Measurements from ENCODE around the gene SMAD4. TPM values are rescaled to one million over a fixed set of nuclear protein-coding genes. Genes with fewer than 3 reads are reported as not detected.

The SMAD4 gene
- total RNA-seq, 1 experiment from 2014 or later: 75.8 TPM

- BruUV-seq (replicated peaks): no TSS peak
- no peaks in the 10 kb centered on the region for H3K36me3 Mint-ChIP-seq (ENCODE audit: insufficient read depth, unreplicated experiment)
- H3K27ac Mint-ChIP-seq (ENCODE audit: low read depth, unreplicated experiment): no peak overlapping the region
- no peaks in the 10 kb centered on the region for H3K27me3 Mint-ChIP-seq (ENCODE audit: insufficient read depth, unreplicated experiment)
- peaks cover 13% of the 10 kb centered on the region for H3K9me3 Mint-ChIP-seq (ENCODE audit: unreplicated experiment)
- H3K4me3 Mint-ChIP-seq (ENCODE audit: unreplicated experiment): no peak overlapping the region
- DNase-seq (ENCODE audit: unreplicated experiment): no peak
- TF ChIP-seq CTCF (IDR thresholded peaks at IDR 0.05; ENCODE audit: unreplicated experiment): no peak
- ChIA-PET CTCF (interaction anchor here (0.5 to 0.9 kb wide), 3 partner anchors 9 to 28 kb away, joined by 3 read pairs; no protein-coding TSS in a partner anchor), POLR2A (interaction anchor here (0.5 to 1.1 kb wide), 3 partner anchors 14 to 133 kb away, joined by 3 to 6 read pairs (median 4); partner anchors contain the start of genes ME2 and SMAD4)
- peaks cover 13% of the 10 kb centered on the region for H3K4me1 Mint-ChIP-seq (ENCODE audit: insufficient read depth, unreplicated experiment)
- intact Hi-C loops (cut with micrococcal nuclease): no loop called here
Observed at GRCh38 chr18:51011709-51012108, 18.3 kb upstream of the SMAD4 start.

DNA sequence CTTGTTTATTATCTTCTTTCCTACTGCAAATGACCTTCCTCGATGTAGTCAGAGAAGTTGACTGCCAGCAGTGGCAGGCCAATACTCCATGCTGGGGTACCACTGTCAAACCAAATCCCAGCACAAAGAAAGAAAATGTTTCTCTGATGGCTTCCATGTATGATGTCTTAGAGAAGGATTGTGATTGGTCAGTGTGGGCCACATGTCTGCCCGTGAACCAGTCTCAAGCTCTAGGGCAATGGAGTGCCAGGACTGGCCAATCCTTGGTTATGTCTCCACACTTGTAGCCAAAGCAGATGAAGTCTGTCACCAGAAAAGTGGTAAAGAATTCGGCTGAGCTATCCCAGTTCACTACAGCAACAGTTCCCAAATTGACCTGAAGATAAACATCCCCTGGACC is 17.6 kb upstream of the SMAD4 start:
- no peak for TF ChIP-seq CTCF (IDR thresholded peaks at IDR 0.05; ENCODE audit: unreplicated experiment)
- H3K4me3 Mint-ChIP-seq (ENCODE audit: unreplicated experiment): no peak overlapping the region
- no TSS peak for BruUV-seq (replicated peaks)
- ChIA-PET CTCF (no interaction called here), POLR2A (no interaction called here)
- H3K27me3 Mint-ChIP-seq (ENCODE audit: insufficient read depth, unreplicated experiment): no peaks in the 10 kb centered on the region
- H3K9me3 Mint-ChIP-seq (ENCODE audit: unreplicated experiment): peaks cover 13% of the 10 kb centered on the region
- H3K27ac Mint-ChIP-seq (ENCODE audit: low read depth, unreplicated experiment): no peak overlapping the region
- peaks cover 13% of the 10 kb centered on the region for H3K4me1 Mint-ChIP-seq (ENCODE audit: insufficient read depth, unreplicated experiment)
- no peak for DNase-seq (ENCODE audit: unreplicated experiment)
- no peaks in the 10 kb centered on the region for H3K36me3 Mint-ChIP-seq (ENCODE audit: insufficient read depth, unreplicated experiment)
- intact Hi-C loops (cut with micrococcal nuclease): no loop called here

- peaks cover 13% of the 10 kb centered on the region for H3K4me1 Mint-ChIP-seq (ENCODE audit: insufficient read depth, unreplicated experiment)
- POLR2A ChIA-PET: no interaction called here
- BruUV-seq (replicated peaks): no TSS peak
- H3K9me3 Mint-ChIP-seq (ENCODE audit: unreplicated experiment): peaks cover 13% of the 10 kb centered on the region
- H3K27ac Mint-ChIP-seq (ENCODE audit: low read depth, unreplicated experiment): no peak overlapping the region
- intact Hi-C loops (cut with micrococcal nuclease): no loop called here
- H3K4me3 Mint-ChIP-seq (ENCODE audit: unreplicated experiment): no peak overlapping the region
- CTCF ChIA-PET: no interaction called here
- H3K36me3 Mint-ChIP-seq (ENCODE audit: insufficient read depth, unreplicated experiment): no peaks in the 10 kb centered on the region
- no peak for TF ChIP-seq CTCF (IDR thresholded peaks at IDR 0.05; ENCODE audit: unreplicated experiment)
- no peak for DNase-seq (ENCODE audit: unreplicated experiment)
- no peaks in the 10 kb centered on the region for H3K27me3 Mint-ChIP-seq (ENCODE audit: insufficient read depth, unreplicated experiment)
Observed at GRCh38 chr18:51013259-51013658, 16.8 kb upstream of the SMAD4 start.

DNA sequence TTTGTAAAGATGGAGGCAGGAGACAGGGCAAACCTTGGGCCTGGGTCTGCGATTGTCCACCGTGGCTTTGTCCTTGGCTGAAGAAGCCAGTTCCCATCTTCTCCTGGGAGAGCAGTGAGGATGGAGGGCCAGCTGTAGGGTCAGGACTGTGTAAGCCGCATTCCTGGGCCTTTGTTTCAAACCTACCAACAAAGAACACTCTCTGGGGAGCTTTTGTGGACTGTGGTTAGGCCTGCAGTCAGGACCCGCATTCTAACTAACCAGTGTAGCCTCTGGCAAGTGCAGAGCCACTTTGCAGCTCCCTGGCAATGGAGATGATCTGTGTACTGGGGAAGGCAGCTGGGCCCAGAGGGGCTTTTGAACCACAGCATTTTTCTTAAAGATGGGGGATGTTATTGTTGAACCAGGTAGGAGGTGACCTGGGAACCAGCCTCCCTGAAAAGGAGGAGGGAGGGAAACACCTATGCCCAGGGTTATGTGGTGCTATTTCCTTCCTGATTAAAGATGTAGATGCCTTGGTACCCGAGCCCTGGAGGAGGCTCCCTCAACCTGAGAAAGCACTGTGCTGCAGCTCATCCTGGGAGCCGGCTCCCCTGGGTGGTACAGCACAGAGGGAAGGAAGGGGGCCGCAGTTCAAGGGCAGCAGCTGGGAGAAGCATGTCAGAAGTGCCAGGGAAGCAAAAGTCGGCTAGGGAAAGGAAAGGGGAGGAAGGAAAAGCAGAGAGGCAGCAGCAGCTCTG is 12.7 kb upstream of the SMAD4 start:
- no peak overlapping the region for H3K4me3 Mint-ChIP-seq (ENCODE audit: unreplicated experiment)
- intact Hi-C loops (cut with micrococcal nuclease): no loop called here
- no peak overlapping the region for H3K27ac Mint-ChIP-seq (ENCODE audit: low read depth, unreplicated experiment)
- H3K9me3 Mint-ChIP-seq (ENCODE audit: unreplicated experiment): peaks cover 7% of the 10 kb centered on the region
- H3K27me3 Mint-ChIP-seq (ENCODE audit: insufficient read depth, unreplicated experiment): no peaks in the 10 kb centered on the region
- no peak for DNase-seq (ENCODE audit: unreplicated experiment)
- POLR2A ChIA-PET: interaction anchor here (0.6 kb wide), 1 partner anchor 139 kb away, joined by 3 read pairs; the partner anchor contains the start of gene ME2
- CTCF ChIA-PET: no interaction called here
- H3K4me1 Mint-ChIP-seq (ENCODE audit: insufficient read depth, unreplicated experiment): no peaks in the 10 kb centered on the region
- H3K36me3 Mint-ChIP-seq (ENCODE audit: insufficient read depth, unreplicated experiment): no peaks in the 10 kb centered on the region
- TF ChIP-seq CTCF (IDR thresholded peaks at IDR 0.05; ENCODE audit: unreplicated experiment): no peak
- BruUV-seq (replicated peaks): no TSS peak

Measured in MCF 10A (cell line).